ENCODE results near the gene SCAF4.
"Not testable (repeated sequence)": the region's sequence is repeated elsewhere in the genome, so short reads cannot be mapped to it uniquely, and the experiment has no call there.

Gene SCAF4

GRCh38 chr21:31647650-31648049, 84.3 kb downstream of the SCAF4 start:
- H3K4me3 ChIP-seq (ENCODE audit: control insufficient read depth, low read depth, low read length): no peak overlapping the region

GRCh38 chr21:31644643-31645042, 87.3 kb downstream of the SCAF4 start:
- DNase-seq (ENCODE audit: low read depth): no peak
- H3K4me3 ChIP-seq (ENCODE audit: control insufficient read depth, low read depth, low read length): no peak overlapping the region
- no peak for TF ChIP-seq CTCF (IDR thresholded peaks at IDR 0.05; ENCODE audit: control insufficient read depth, insufficient read depth, low read depth, low read length, missing control alignments)

More at GRCh38 chr21:31647650-31648049, 84.3 kb downstream of the SCAF4 start:
- DNase-seq (ENCODE audit: low read depth): no peak
- no peak for TF ChIP-seq CTCF (IDR thresholded peaks at IDR 0.05; ENCODE audit: control insufficient read depth, insufficient read depth, low read depth, low read length, missing control alignments)

GRCh38 chr21:31641416-31641922, 90.4 kb downstream of the SCAF4 start:
- H3K4me3 ChIP-seq (ENCODE audit: control insufficient read depth, low read depth, low read length): no peak overlapping the region
- no peak for DNase-seq (ENCODE audit: low read depth)
- TF ChIP-seq CTCF (IDR thresholded peaks at IDR 0.05; ENCODE audit: control insufficient read depth, insufficient read depth, low read depth, low read length, missing control alignments): no peak

GRCh38 chr21:31636874-31637273, 95.0 kb downstream of the SCAF4 start:
- TF ChIP-seq CTCF (IDR thresholded peaks at IDR 0.05; ENCODE audit: control insufficient read depth, insufficient read depth, low read depth, low read length, missing control alignments): no peak
- DNase-seq (ENCODE audit: low read depth): no peak

GRCh38 chr21:31634993-31635392, 96.9 kb downstream of the SCAF4 start:
- H3K4me3 ChIP-seq (ENCODE audit: control insufficient read depth, low read depth, low read length): no peak overlapping the region
- no peak for TF ChIP-seq CTCF (IDR thresholded peaks at IDR 0.05; ENCODE audit: control insufficient read depth, insufficient read depth, low read depth, low read length, missing control alignments)
- DNase-seq (ENCODE audit: low read depth): no peak

More at GRCh38 chr21:31636874-31637273, 95.0 kb downstream of the SCAF4 start:
- no peak overlapping the region for H3K4me3 ChIP-seq (ENCODE audit: control insufficient read depth, low read depth, low read length)

- not testable (repeated sequence) for H3K4me3 ChIP-seq (ENCODE audit: control insufficient read depth, low read depth, low read length); DNase-seq (ENCODE audit: low read depth)
Observed at GRCh38 chr21:31631881-31632280, 100.0 kb downstream of the SCAF4 start.

GRCh38 chr21:31629972-31630711, 101.8 kb downstream of the SCAF4 start:
- DNase-seq (ENCODE audit: low read depth): peak; percentile 28
- H3K4me3 ChIP-seq (ENCODE audit: control insufficient read depth, low read depth, low read length): no peak overlapping the region

More at GRCh38 chr21:31629972-31630711, 101.8 kb downstream of the SCAF4 start:
- no peak for TF ChIP-seq CTCF (IDR thresholded peaks at IDR 0.05; ENCODE audit: control insufficient read depth, insufficient read depth, low read depth, low read length, missing control alignments)

Data from AG09309 (cell line).